NT2/D1 (cell line): Measurements from ENCODE around the gene CRIP3.

Source experiments
- SUZ12 ChIP-seq: IDR thresholded peaks from 2 replicates; pipeline ENCODE4 v1.6.1; 2011; ENCODE audit not compliant: insufficient read length, insufficient read depth; ENCODE audit errors: extremely low read depth
- YY1 ChIP-seq: IDR thresholded peaks from 2 replicates; pipeline ENCODE4 v1.6.1; 2011; ENCODE audit not compliant: insufficient read length, insufficient read depth

GRCh38 chr6:43285832-43286231 lies 22.8 kb downstream of the CRIP3 start:
- TF ChIP-seq SUZ12 (no peak), YY1 (no peak)
